GM21447 (cell line): ENCODE measurements around the gene ADCY7.

Source experiments
- ATAC-seq: cut with Tn5 transposase; IDR thresholded peaks from one replicate; pipeline ENCODE4 v1.9.1; 2021; ENCODE audit not compliant: unreplicated experiment

Gene ADCY7

DNA sequence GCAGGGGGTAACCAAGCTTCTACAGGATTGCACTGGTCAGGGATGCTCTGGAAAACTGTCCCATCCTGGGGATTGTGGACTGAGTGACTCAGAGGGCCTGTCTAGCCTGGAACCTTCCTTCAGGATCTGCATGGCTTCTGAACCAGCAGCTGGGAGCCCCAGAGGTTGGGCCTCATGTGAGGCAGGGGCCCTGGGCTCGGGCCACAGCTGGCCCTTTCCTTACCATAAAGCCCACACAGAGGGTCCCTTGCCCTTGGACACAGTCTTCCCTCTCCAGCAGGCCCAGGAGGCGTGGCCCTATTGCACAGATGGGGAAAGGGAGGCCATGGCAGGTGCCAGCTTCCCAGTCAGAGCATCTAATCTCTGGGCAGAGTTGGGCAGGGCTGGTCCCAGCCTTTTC lies 30.5 kb downstream of the ADCY7 start:
- no peak for ATAC-seq

DNA sequence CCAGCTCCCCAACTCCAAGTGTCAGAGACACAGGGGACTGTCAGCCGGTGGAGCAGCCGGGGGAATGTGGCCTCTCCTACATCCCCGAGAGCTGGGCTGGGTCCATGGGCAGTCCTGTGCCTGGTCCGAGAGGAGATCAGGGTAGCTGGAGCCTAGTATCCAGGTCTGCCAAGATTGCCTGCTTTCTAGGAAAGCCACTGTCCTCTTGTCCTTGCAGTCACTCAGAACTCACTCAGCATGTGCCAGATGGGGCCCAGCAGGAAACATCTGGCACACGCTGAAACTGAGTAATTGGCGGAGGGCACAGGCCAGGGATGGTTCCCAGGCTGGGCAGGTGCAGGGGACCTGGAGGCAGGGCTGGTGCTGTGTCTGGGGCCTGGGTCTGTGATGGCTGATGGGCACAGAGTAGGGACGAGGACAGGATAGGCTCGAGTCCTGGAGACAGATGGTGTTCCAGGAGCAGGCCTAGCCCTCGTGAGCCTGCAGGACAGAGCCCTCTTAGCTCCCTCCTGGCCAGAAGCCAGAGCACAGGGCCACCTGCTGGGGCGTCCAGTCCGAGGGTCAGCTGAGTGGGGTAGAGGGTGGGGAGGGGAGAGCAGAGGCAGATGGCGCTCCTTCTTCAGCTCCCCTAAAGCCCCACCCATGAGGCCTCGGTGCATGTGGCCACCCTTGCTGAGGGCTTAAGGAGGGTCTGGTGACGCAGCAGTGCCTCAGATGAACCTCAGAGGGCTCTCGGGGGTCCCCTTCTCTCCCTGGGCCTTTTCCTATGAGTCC lies 31.1 kb downstream of the ADCY7 start:
- no peak for ATAC-seq

DNA sequence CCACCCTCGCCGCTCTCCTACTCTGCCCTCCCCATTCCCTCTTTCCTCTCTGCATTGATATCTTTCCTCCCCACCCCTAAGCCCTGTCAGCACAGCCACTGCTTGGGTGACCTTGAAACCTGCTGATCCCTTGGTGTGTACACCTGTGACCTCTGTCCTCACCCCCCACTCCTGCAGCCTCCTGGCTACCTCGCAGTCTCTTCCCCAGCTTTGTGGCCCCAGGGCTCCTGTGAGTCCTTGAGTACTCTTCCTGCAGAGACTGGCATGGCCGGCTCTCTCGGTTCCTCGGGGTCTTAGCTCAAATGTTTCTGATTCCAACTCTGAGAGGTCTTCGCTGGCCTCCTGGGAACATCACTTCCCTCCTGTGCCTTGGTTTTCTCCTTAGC lies 31.7 kb downstream of the ADCY7 start:
- ATAC-seq: no peak

DNA sequence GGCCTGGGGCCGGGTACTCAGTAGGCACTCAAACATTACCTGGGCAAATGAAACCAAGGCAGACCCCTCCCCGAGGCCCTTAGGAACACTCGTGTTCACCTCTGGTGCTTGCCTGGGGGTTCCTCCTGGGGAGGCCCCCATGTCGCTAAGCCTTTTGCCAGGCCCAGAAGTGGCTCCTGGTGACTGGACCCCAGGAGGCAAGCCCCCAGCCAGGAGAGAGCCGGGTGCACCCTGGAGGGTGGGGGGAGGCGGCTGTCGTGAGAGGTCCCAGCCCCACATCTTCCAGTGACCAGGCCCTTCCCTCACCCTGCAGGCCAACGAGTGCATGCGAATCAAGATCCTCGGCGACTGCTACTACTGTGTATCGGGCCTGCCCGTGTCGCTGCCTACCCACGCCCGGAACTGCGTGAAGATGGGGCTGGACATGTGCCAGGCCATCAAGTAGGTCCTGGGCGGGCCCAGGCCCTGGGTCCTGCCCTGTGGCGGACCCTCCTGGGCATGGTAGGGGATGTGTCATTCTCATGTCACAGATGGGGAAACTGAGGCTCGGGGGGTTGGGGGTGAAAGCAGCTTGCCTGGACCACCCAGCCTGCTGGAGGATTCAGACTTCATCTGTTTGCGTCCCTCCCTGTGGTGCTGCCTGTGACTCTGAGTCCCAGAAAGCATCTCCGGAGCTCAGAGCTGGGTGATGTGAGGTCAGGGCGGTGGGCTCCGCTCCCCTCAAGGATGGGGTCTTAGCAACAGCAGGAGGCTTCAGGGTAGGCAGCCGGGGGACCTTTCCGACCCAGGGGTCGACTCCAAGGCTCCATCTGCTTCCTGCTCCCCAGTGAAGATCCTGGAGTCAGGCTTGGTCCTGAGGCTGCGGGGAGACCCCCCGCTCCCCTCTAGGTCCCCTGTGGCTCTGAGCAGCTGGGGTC lies 32.5 kb downstream of the ADCY7 start:
- ATAC-seq: no peak

DNA sequence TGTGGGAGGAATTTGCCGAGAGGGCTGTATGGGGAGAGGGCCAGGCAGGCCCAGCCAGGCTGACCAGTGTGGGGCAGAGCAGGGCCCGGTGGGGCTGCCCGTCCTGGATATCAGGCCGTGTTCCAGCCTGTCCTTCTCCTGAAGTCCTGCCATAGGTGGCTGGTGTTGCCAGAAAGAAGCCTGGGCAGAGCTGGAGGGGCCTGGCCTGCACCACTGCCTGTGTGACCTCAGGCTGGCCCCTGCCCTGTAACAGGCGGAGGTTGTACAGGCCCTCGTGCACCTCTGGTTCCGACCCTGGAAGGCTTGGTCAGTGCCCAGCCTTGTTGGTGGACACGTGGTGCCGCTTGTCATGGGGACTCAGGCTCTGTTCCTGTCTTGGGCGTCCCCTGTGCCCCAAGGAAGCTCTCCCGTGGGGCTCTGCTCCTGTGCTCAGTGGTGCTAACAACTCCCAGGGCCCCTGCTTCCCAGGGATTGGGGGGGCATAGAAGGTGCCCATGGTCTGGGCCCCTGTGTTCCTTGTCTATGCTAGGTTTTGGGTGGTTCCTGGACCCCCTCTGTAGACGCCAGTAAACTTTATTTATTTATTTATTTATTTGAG lies 33.3 kb downstream of the ADCY7 start:
- no peak for ATAC-seq

DNA sequence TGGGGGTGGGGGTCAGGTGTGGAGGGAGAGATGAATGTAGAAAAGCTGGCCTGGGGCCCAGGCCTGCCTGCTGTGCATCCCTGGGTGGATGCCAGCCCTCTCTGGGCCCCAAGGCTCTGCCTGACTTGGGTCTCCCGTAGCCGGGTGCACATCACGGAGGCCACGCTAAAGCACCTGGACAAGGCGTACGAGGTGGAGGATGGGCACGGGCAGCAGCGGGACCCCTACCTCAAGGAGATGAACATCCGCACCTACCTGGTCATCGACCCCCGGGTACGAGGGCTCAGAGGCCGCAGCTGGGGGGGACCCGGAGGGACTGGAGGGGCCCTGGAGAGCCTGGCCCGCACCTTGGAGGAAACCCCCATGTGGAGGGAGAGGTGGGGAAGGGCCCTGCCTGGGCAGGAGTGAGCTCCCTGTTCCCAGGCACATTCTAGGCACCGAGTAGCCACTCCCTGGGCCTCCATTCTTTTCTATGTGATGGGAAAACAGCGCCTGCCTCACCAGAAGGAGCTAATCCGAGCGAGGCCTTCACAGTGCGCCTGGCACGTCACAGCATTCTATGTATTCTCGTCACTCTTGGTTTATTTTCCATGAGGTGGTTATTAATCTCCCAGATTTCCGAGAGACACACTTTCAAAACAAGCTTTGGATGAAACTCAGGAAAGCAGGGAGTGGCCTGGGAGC lies 34.7 kb downstream of the ADCY7 start:
- ATAC-seq: no peak

DNA sequence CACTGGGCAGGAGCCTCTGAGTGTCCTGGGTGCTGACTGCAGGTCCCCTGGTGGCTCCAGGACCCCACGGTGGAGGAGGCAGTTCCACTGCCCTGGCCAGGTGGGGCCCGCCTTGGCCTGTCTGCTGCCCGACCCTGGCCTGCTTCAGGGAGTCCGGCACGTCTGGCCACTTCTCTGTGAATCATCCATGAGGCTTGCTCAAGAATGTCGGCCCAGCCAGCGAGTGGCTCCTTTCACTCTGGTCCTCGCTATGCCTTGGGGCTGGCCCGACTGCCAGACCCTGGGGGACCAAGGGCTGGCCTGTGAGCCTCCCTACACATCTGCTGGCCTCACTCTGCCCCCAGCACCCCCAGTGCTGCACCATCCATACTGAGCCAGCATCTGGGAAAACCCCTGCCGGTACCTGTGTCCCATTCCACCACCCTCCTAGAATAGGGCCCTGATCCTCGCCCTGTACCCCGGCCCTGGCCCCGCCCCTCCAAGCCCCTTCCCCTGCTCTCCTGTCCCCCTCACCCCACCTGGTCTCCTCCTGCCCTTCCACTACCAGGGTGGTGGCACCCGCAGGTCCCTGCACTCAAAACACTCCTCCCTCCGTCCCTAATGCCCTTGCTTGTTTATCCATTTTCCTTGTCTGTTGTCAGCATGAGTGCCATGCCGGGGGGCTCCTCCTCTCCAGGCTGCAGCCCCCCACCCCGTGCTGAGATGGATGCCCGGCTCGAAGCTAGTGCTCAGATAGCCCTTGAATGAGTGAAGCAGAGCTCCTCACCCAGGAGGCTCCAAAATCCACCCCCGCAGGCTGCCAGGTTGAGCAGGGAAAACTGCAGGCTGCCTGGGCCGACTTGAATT lies 35.5 kb downstream of the ADCY7 start:
- ATAC-seq: no peak

DNA sequence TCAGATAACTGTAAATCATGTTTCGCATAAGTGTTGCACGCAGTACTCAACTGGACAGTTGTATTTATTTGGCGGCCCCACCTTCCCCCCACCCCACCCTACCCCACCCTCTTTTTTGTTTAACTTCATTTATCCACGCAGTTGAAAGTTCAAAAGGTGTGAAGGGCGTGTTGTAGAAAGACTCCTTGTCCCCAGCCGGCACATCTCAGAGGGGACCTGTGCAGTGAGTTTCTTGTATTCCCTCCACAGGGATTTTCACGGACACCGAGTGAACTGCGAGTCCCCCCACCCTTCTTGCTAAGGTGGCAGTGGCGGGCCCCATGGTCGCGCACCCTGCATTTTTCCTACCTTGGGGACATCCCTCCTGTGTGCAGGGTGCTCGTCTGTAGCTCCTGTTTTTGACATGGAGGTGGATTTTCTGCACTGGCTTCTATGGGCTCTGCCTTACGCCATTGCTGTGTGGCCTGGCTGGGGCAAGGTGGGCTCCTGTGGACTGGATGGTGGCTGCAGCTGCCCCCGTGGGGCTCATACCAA lies 36.2 kb downstream of the ADCY7 start:
- no peak for ATAC-seq

DNA sequence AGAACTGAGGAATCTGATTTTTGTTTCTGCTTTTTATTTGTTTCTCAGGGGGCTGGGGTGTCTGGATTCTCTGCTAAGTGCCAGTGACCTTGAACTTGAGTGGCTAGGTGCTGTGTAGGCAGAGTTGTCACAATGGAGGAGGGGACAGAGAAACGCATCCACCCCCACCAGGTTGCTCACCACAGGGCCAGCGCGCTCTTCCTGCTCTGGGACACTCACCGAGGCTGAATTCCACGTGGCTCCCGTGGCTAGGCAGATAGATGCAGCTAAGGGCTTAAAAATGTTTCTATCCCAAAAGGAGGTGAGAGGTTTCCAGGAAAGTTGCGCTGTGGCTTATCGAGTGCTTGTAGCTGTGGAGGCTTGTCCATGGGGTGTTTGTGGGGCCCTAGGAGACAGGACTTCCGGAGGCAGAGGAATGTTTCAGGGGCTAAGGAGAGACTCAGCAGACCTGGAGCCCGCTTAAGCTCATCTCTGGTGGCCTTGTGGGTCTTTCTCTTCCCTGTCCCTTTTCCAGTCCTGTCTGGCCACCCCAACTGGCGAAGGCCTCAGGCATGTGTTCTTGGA lies 36.8 kb downstream of the ADCY7 start:
- no peak for ATAC-seq

DNA sequence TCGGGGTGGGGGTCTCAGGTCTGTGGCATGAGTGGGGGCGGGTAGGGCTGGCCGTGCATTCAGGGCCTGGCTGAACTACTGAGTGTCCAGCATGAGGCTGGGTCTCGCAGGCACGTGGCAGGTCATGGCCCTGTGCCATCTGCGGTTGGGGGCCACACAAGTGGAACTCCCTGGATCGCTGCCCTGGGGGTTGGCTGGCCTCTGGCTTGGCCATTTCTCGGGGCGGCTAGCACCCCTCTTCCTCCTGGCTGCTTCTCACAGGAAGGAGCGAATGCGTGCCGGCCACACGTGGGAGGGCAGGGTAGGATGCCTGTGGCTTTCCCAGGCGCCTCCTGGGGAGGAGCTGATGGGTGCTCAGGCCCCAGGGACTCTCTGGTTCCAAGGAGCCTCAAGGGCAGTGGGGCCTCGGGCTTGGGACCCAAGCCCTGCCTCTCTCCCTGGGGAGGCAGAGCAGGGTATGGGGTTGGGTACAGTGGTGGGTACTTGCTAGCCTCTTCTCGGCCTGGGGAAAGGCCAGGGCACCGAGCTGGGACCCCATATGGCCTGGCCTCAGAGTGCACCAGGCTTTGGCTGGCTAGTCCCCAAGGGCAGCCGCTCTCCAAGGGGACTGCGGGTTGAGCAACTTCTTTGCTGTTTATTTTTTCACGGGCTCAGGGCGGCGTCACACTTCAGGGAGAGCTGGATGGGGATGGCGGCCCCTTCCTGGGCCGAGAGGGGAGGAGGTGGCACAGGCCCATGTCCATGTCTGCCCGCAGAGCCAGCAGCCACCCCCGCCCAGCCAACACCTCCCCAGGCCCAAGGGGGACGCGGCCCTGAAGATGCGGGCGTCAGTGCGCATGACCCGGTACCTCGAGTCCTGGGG lies 37.5 kb downstream of the ADCY7 start:
- ATAC-seq: no peak

DNA sequence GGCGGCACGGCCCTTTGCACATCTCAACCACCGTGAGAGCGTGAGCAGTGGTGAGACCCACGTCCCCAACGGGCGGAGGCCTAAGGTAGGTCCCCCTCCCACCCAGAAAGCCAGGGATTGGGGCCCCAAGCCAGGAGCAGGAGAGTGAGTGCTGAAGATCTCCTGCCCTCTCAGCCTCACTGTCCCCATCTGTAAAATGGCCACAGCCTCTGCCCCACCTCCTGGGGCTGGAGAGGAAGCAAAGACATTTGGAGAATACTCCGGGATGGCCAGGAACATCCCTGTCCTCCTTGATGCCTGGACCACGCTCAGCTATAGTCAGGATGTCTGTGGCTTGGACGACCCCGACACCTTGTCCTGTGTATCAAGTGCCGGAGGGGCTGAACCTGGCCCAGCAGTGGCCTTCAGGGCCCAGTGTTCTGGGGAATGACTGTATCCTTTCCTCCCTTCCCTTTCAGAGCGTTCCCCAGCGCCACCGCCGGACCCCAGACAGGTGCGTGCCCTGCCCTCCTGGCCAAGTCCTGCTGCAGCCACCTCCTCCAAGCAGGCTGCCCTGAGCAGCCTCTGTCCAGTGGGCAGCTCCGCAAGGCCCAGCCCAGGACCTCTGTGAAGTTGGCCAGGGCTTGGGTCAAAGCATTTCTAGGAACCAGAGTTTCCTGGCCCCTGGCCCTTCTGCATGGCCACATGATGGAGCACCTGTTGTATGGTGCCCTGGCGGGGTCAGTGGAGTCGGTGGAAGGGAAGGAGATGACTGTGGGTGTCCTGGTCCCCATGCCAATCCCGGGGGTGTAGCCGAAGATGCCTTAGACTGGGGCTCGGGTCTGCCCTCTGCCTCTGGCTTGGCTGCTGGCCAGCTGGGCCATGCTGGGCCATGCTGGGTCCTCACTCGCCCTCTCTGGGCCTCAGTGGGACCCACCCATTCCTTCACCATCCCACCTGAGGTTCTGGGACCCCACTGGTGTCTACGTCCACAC lies 38.4 kb downstream of the ADCY7 start:
- ATAC-seq: no peak

DNA sequence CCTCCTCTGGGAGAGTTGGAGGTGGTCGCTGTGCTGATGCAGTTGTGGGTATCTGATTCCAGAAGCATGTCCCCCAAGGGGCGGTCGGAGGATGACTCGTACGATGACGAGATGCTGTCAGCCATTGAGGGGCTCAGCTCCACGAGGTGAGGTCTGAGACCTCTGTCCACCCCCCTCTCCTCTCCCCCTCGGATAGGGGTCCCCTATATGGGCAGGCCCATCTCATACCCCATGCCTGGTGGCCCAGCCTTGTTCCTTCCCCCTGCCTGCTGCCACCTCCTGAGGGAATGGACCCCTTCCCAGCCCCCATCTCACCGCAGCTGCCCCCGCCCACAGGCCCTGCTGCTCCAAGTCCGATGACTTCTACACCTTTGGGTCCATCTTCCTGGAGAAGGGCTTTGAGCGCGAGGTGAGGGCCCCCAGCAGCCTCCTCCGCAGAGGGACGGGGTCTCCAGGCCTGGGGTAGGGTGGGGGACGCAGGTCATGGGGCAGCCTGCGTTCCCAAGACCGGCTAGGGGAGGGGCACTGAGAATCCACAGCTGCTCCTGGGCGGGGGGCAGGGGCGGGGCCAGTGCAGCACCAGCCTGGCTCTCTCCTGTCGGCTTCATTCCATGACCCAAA lies 39.2 kb downstream of the ADCY7 start:
- ATAC-seq: no peak

DNA sequence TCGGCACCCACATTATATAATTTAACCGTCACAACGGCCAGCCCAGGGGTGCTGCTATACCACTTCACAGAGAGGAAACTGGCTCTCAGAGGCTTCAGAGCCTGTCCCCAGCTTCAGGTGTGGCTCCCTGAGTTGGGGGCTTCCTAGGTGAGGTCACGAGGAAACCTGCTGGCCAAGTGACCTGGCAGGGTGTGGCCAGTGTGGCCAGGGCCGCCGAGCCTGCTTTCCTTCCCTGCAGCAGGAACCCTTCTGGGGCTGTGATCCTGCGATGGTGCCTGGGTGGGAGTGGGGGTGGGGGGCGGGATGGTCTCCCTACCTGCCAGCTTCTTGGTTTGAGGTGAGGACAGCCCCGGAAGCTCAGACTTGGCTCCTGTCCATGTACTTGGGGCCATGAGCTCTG lies 39.9 kb downstream of the ADCY7 start:
- no peak for ATAC-seq

DNA sequence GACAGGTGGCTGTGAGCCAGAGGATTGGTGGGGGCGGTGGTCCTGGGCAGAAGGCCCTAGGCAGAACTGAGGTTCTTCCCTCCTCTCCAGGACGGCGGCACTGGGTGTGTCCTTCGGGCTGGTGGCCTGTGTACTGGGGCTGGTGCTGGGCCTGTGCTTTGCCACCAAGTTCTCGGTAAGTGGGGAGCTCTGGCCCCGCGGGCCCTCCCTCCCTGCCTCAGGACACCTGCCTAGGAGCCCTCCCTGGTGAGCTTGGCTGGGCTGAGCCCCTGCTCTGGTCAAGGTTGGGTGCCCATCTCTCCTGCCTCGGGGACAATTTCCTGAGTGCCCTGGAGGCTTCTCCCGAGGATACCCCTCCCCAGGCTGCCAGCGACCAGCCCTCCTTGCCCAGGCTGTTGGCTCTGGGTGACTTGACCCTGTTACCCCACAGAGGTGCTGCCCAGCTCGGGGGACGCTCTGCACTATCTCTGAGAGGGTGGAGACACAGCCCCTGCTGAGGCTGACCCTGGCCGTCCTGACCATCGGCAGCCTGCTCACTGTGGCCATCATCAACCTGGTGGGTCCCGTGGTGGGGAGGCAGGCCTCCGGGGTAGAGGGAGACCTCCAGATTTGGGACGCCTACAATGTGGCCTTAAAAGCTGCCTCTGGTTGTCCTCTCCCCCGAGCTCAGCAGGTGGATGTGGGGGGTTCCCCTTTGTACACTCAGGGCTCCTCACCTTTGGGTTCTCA lies 42.0 kb downstream of the ADCY7 start:
- no peak for ATAC-seq

DNA sequence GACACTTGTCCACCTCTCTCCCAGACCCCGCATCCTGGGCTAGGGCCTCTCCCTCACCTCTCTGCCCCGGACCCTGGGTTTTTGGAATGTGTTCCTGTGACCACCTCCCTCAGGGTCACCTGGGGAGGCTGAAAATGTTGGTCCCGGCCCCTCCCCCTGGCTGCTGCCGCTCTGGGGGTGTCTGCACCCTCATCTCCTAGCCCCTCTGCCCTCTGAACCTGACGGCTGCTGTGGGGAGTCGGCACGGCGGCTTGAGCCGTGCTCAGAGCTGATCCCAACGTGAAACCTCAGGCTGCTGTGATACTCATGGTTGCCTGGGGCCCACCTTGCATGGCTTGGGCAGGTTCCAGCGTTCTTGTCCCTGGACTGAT lies 42.8 kb downstream of the ADCY7 start:
- ATAC-seq: no peak

DNA sequence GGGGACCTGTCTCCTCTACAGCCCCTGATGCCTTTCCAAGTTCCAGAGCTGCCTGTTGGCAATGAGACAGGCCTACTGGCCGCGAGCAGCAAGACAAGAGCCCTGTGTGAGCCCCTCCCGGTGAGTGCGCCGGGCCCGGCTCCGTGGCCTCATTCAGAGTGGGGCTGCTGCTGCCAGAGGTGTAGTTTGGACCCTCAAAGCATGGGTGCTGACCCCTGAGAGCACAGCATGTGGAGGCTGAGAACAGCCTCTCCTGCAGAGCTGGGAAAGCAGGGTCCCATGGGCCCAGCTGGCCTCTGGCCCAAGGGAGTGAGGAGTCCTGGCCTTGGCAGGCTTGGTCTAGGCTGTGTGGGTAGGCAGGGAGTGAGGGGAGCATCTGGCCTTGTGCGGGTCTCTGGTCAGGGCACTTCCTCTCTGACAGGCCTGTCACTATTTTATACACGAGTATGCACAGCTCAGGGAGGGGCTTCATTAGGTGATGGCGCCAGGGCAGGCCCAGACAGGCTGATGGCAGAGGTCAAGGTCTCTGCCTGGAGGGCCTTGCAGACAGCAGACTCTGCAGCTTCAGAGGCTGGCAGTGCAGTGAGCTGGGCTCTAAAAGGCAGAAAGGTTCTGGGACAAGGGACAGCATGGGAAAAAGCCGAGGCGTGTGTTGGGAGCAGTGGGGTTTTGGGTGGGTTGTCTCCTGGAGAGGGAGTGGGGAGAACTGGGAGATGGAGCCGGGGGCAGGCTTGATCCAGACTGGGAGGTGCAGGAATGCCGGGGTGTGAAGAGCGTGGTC lies 43.4 kb downstream of the ADCY7 start:
- ATAC-seq: no peak
